A673 (cell line): ENCODE data around the gene SEC62. TPM values are rescaled to one million over a fixed set of nuclear protein-coding genes. Genes with fewer than 3 reads are reported as not detected.

Source experiments
- BruUV-seq: library from RNA; stranded (reverse); fragments of 400-500 nt; replicated peaks from 2 replicates; lab custom pipeline; 2021; lab: Mats Ljungman, UMichigan
- CTCF ChIA-PET: fragments of 300-600 bp; sonication (Branson Sonifier 250); formaldehyde crosslinking; loops from one replicate; lab custom pipeline; 2022; ENCODE audit warnings: antibody characterized with exemption; lab: Charles Lee
- POLR2A ChIA-PET: fragments of 300-600 bp; sonication (Branson Sonifier 250); formaldehyde crosslinking; loops from one replicate; lab custom pipeline; 2022; ENCODE audit warnings: antibody characterized with exemption; ENCODE audit not compliant: low non-redundant PET; lab: Charles Lee
- DNase-seq: peaks from one replicate; pipeline ENCODE4 v3.0.0-alpha.2; 2015; ENCODE audit warnings: low spot score
- H3K27ac ChIP-seq: fragments of 200-600 bp; sonication (generic); 2 replicates; pipeline ENCODE4 v1.5.1; 2016; ENCODE audit warnings: mixed run types, low read depth, mild to moderate bottlenecking, mixed read lengths, antibody characterized with exemption, low read length; ENCODE audit not compliant: poor library complexity, severe bottlenecking
- H3K27me3 ChIP-seq: fragments of 200-600 bp; sonication (generic); replicated peaks from 2 replicates; pipeline ENCODE4 v1.6.1; 2017; ENCODE audit warnings: mixed run types, low read depth, mild to moderate bottlenecking, mixed read lengths, antibody characterized with exemption, low read length; ENCODE audit not compliant: insufficient read depth, poor library complexity
- H3K36me3 ChIP-seq: fragments of 200-600 bp; sonication (generic); 2 replicates; pipeline ENCODE4 v1.6.1; 2016; ENCODE audit warnings: mixed run types, mild to moderate bottlenecking, mixed read lengths, antibody characterized with exemption, low read length; ENCODE audit not compliant: insufficient read depth, poor library complexity, severe bottlenecking
- H3K4me1 ChIP-seq: fragments of 200-600 bp; sonication (generic); 2 replicates; pipeline ENCODE4 v1.6.1; 2017; ENCODE audit warnings: mixed run types, mild to moderate bottlenecking, mixed read lengths, antibody characterized with exemption, low read length; ENCODE audit not compliant: insufficient read depth, poor library complexity, severe bottlenecking
- H3K4me3 ChIP-seq: fragments of 200-600 bp; sonication (generic); 2 replicates; pipeline ENCODE4 v1.5.1; 2016; ENCODE audit warnings: low read depth, mixed run types, mild to moderate bottlenecking, mixed read lengths, low read length; ENCODE audit not compliant: poor library complexity, severe bottlenecking
- H3K9me3 ChIP-seq: fragments of 200-600 bp; sonication (generic); 2 replicates; pipeline ENCODE4 v1.6.1; 2016; ENCODE audit warnings: mixed run types, low read depth, mild to moderate bottlenecking, mixed read lengths, antibody characterized with exemption, low read length; ENCODE audit not compliant: poor library complexity, severe bottlenecking
- EZH2 ChIP-seq: fragments of 200-600 bp; sonication (generic); IDR thresholded peaks from 2 replicates; pipeline ENCODE4 v1.6.1; 2017; ENCODE audit warnings: borderline replicate concordance, low read depth, mild to moderate bottlenecking, mixed read lengths, antibody characterized with exemption, low read length; ENCODE audit not compliant: poor library complexity, severe bottlenecking
- intact Hi-C: fragments of 100-400 bp; cut with micrococcal nuclease; formaldehyde crosslinking; loops from one replicate; pipeline ENCODE4 v1.10.0; 2022; ENCODE audit not compliant: unreplicated experiment
- total RNA-seq: library from RNA; stranded (reverse); gene quantifications from 2 replicates; pipeline ENCODE4 v1.2.3, GENCODE V29; 2021
- TF ChIP-seq, protein P1 (sequence below): fragments of 300-800, 200-600 bp; sonication (generic); conservative IDR thresholded peaks from 2 replicates; pipeline ENCODE4 v1.5.1; 2017; ENCODE audit warnings: low read depth, mild to moderate bottlenecking, antibody characterized with exemption, low read length, moderate library complexity, mixed read lengths

Gene SEC62
- total RNA-seq, 1 experiment from 2014 or later, result 80.9 TPM

DNA sequence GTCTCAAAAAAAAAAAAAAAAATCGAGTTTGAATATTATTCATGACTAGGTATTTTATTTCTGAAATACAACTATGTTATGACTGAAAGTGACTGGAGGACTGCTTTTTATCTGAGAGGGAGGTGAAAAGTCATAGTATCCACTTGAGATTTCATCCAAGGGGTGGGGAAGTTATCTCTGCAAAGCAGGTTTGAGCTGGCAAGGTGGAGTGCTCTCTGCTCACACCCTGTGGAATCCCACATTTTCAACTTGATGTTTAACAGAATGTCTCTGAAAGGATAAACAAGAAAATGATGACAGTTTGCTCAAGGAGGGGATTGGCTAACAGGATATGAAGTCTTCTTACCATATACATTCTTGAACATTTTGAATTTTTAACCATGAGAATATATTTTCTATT lies 27.3 kb upstream of the SEC62 start:
- POLR2A ChIA-PET, result no interaction called here
- no peaks in the 10 kb centered on the region for H3K4me1 ChIP-seq
- H3K9me3 ChIP-seq, result no peaks in the 10 kb centered on the region
- H3K4me3 ChIP-seq, result no peak overlapping the region
- intact Hi-C loops, result no loop called here
- H3K36me3 ChIP-seq, result no peaks in the 10 kb centered on the region
- CTCF ChIA-PET, result no interaction called here
- TF ChIP-seq, protein P1, sequence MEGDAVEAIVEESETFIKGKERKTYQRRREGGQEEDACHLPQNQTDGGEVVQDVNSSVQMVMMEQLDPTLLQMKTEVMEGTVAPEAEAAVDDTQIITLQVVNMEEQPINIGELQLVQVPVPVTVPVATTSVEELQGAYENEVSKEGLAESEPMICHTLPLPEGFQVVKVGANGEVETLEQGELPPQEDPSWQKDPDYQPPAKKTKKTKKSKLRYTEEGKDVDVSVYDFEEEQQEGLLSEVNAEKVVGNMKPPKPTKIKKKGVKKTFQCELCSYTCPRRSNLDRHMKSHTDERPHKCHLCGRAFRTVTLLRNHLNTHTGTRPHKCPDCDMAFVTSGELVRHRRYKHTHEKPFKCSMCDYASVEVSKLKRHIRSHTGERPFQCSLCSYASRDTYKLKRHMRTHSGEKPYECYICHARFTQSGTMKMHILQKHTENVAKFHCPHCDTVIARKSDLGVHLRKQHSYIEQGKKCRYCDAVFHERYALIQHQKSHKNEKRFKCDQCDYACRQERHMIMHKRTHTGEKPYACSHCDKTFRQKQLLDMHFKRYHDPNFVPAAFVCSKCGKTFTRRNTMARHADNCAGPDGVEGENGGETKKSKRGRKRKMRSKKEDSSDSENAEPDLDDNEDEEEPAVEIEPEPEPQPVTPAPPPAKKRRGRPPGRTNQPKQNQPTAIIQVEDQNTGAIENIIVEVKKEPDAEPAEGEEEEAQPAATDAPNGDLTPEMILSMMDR, result no peak
- TF ChIP-seq EZH2, result no peak
- H3K27ac ChIP-seq, result no peak overlapping the region
- peaks cover 3% of the 10 kb centered on the region for H3K27me3 ChIP-seq
- DNase-seq, result no peak
- BruUV-seq, result no TSS peak

DNA sequence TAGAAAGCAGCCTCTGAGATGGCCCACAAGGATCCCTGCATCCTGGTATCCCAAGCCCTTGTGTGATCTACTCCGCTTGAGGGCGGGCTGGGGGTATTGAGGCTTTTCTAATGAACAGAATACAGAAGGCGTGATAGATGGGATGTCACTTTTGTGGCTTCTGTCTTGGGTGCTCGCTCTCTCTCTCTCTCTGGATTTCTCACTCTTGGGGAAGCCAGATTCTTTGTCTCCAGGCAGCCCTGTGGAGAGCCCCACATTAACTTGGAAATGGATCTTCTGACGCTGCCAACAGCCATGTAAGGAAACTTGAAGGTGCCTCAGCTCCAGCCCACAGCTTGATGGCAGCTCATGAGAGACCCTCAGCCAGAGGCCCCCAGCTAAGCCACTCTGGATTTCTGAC lies 26.9 kb upstream of the SEC62 start:
- no peaks in the 10 kb centered on the region for H3K36me3 ChIP-seq
- intact Hi-C loops, result no loop called here
- H3K4me3 ChIP-seq, result no peak overlapping the region
- DNase-seq, result no peak
- no peaks in the 10 kb centered on the region for H3K9me3 ChIP-seq
- H3K27me3 ChIP-seq, result peaks cover 3% of the 10 kb centered on the region
- BruUV-seq, result no TSS peak
- H3K4me1 ChIP-seq, result no peaks in the 10 kb centered on the region
- ChIA-PET POLR2A (no interaction called here), CTCF (no interaction called here)
- H3K27ac ChIP-seq, result no peak overlapping the region
- TF ChIP-seq, protein P1, result no peak
- TF ChIP-seq EZH2, result no peak

DNA sequence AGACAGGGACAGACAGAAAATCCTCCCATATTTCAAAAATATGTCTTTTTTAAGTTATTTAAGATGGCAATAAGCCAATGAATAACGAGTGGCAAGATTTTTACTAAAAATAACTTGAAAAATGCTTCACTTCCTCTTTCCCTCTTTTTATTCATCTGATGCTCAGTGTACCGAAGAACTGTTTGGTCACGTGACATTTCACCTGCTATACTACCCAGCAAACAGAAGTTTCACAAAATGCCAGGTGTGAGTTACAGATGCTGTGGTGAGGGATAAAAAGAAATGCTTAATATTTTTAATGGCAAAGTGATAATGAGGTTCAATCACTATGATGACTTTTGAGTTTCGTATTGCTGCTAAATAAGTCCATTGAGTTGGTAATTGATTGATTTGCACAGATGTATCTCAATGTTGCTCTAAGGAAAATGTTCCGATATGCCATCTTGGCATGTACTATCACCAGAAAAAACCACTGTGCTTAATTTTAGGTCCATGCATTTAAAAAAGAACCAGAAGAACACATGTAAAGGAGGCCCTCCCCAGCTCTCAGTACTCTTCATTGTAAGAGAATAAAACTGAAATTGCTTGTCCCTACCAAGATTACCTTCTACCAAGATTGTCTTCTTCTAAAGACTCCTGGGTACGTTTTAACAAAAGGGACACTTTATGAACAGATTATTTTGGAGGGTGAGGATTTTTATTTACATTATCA lies 26.0 kb upstream of the SEC62 start:
- POLR2A ChIA-PET, result no interaction called here
- no peaks in the 10 kb centered on the region for H3K4me1 ChIP-seq
- no peaks in the 10 kb centered on the region for H3K36me3 ChIP-seq
- H3K4me3 ChIP-seq, result no peak overlapping the region
- TF ChIP-seq EZH2, result no peak
- TF ChIP-seq, protein P1, result no peak
- H3K27me3 ChIP-seq, result peaks cover under 1% of the 10 kb centered on the region
- DNase-seq, result no peak
- H3K27ac ChIP-seq, result no peak overlapping the region
- H3K9me3 ChIP-seq, result no peaks in the 10 kb centered on the region
- intact Hi-C loops, result no loop called here
- CTCF ChIA-PET, result no interaction called here
- BruUV-seq, result no TSS peak
